HG03066 (cell line): ENCODE data around the gene DPYSL4.

Source experiments
- ATAC-seq: cut with Tn5 transposase; IDR thresholded peaks from one replicate; pipeline ENCODE4 v1.9.1; 2021; ENCODE audit warnings: low read depth; ENCODE audit not compliant: unreplicated experiment

DPYSL4 gene

DNA sequence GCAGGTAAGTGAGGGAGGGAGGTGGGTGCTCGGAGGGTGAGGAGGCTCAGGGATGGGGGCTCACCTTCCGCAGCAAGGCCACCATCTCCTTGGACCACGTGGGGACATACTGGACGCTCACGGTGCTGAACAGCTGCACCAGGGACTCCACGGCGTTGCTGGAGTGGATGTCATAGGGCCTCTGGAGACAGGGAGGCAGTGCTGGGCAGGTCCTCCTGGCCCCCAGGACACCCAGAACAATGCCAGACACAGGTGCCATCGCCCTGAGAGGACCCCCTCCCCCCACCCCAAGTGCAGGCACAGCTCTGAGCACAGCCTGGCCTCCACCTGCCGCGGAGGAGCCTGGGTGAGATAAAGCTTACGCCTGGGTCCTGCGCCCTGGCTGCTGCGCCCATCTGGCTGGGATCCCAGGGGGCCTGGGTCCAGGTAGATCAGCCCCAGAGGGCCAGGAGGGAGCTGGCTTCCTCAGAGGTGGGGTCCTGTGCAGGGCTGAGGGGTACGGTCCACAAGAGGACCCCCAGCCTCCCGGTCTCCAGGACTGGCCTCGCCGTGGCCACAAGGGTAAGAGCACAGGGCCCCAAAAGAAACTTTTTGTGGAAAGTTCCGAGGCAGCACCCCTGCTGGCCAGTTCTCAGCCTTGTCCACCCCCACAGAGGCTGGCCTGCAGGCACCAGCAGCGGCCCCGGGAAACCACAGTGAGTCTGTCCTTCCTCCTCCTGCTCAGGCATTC lies 37.8 kb downstream of the DPYSL4 start:
- no peak for ATAC-seq

DNA sequence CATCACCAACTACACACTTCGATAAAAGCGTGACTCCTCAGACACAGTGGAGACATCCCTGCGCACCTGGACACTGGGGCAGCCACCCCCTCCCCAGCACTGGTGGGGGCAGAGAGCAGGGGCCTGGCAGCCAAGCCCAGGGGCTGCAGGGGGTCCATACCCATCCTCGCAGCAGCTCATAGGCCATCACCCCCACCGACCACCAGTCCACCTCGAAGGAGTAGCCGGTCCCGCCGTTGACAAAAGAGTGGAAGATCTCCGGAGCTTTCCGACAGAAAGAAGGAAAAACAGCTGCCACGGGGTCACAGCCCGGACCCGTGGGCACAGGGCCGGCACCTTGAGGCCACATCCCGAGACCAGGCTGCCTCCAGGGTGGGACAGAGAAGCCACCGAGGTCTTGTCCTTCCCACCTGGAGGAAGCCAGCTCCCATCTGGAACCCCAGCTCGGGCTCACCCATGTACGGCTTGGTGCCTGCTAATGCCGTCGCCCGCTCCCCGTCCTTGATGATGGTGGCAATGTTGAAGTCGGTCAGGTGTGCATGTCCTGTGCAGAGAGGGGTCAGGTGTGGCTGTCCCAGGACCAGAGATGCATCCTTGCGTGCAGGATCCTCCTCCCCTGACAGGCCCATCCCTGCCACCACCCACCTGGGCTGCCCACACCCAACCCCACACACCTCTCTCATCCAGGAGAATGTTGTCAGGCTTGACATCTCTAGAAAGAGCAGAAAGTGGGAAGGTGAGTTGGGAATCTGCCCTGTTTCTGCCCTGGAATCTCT lies 38.5 kb downstream of the DPYSL4 start:
- no peak for ATAC-seq

DNA sequence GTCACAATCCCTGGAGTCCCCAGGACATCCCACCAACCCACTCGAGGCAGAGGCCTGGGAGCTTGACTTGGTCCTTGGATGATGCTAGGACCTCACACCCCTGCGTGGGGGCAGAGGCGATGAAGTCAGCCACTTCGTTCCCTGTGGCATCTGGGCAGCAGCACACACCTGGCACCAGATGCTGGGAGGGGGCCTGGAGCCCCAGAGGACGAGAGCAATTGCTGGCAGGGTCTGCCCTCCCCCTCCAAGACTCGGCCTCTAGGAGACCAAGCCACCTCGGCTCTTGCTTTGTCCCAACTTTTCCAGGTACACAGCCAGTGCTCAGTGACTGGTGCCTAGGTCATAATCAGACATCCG lies 39.1 kb downstream of the DPYSL4 start:
- ATAC-seq = no peak

DNA sequence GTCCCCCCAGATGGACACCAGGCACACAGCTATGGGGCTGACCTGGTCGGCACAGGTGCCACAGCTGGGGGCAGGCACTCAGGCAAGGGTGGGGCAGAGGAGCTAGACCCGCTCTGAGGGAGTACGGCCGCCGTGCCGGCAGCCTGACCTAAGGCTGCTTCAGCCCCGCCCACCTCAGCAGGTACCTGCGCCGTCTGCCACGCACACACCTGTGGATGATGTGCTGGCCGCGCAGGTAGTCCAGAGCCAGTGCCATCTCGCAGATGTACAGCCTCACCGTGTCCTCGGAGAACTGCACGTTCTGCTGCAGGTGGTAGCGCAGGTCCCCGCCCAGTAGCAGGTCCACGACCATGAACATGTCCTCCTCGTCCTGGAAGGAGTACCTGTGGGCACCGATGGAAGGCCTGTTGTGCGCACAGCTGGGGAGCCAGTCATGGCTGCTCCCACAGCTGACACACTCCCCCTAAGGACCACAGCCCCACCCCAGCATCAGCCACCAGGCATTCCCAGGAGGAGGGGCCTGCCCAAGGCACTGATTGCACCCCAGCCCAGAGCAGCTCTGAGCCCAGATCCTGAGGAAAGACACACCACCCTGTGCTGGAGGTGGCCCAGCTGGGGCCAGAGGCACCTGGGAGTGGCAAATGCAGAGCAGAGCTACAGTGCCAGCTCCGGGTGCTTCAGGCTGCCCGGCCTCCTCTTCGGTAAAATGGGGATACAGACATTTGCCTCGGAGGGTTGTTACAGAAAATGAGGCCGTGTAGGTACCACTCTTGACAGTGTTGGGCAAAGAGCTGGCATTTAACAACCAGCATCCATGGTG lies 40.0 kb downstream of the DPYSL4 start:
- ATAC-seq = no peak

DNA sequence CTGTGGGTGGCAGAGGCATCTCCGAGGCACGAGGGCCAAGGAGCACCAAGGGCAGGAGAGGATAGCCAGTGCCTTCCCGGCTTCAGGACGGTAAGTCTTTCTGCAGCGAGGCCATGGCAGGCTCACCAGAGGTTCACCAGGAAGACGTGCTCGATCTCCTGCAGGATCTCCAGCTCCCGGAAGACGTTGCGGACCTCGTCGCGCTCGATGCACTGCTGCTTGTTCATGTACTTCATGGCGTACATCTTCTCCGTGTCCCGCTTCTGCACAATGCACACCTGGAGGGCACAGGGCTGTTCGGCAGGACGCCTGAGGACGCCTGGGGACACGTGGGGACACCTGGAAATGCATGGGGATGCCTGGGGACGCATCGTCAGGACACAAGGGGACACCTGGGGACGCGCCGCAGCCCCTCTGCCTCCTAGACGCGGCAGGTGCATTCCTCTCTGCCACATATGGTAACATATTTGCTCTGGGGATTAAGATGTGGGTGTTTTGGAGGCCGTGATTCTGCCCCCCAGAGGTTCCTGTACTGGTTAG lies 41.2 kb downstream of the DPYSL4 start:
- no peak for ATAC-seq

DNA sequence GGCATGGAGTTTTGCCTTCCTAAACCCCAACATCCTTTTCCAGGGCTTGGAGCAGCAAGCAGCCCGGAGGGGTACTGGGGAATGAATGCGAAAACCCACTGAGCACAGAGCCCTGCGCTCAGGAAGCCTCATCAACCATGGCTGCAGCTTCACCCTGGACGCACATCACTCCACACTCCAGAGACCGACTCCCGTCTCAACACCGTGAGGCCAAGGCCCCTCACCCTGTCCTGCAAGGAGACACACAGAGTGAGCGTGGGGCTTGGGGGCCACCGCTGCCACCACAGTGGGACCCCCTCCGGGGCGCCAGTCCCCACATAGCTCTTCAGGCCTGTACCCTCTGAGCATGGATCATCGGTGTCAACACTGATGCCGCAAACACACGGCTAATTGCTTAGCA lies 41.9 kb downstream of the DPYSL4 start:
- ATAC-seq = no peak

DNA sequence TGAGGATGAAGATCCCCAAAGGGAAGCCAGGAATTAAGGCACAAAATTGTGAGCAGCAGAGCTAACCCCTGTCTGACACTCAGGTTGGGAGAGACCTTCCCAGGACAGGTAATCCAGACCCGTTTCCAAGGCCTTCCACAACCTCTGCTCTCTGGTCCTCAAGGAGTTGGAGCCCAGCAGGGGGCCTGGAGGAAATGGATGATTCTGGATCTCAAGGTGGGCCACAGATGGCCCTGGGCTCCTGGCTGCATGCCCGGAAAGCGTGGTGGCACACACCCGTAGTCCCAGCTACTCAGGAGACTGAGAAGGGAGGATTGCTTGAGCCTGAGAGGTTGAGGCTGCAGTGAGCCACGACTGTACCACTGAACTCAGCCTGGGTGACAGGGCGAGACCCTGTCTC lies 42.3 kb downstream of the DPYSL4 start:
- no peak for ATAC-seq

DNA sequence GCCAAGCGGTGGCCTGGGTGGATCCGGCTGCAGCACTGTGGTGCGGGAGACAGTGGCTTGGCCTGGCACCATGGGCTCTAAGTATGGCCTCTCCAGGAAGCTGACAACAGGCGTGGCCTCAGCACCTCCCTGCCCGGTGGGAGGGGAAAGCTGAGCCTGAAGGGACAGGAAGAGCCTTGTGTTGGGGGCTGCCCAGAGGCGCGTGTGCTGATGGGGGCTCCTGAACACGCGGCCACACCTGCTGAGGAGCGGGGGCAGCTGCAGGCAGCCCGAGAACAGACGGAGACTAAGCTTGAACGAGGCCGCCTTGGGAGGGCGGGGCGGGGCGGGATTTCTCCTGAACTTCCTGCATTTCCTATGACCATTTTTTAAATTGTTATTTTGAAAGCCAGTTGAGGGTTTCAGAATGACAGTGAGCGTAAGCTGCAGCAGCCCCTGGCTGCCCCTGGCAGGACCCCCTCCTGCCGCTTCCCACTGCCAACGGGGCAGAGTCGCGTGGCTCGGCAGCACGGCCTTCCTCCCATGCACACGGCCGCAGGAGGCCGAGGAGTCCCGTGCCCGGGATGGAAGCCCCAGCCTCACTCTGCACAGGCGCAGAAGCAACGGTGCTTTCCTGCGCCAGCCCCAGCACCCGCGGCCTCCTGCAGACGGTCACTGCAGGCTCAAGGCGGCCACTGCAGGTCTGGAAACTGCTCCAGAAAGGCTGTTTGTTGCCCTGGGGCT lies 43.2 kb downstream of the DPYSL4 start:
- no peak for ATAC-seq

DNA sequence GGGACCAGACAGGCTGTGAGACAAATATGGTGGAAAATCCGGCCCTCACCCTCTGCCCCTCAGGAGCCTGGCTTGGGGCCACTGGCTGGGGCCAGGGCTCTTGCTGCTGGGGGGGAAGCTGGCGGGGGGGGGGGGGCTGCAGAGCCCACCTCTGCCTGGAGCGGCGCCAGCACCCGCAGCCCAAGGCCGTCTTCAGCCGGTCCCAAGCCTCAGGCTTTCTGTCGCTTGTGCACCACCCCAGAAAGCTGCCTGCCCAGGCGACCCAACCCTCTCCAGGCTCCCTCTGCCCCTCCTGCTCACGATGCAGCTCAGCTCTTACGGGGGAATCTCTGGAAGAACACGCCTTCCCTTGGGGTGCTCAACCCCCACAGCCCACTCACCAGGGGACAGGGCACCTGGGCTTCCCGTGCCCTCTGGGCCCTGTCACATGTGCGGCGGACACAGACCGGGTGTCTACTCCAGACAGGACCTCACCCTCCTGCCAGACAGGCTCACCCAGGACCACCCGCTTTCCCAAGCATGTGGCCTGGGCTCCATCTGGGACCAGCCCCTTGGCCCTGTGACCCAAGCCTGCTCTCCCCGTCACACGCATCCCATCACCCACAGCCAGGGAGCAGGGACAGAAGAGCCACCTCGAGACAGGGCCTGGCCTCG lies 43.9 kb downstream of the DPYSL4 start:
- no peak for ATAC-seq

DNA sequence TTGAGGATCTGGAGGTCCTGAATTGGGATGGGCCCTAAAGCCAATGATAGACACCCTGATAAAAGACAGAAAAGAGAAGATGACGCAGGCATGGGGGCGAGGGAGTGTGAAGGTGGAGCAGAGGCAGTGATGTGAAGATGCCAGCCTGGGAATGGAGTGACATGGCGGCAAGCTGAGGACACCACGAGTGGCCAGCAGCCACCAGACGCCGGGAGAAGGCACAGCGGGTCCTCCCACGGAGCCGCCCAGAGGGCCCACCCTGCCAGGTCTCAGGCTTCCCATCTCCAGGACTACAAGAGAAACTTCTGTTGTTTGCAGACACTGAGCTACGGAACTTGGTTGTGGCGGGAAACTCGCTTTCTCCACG lies 44.9 kb downstream of the DPYSL4 start:
- no peak for ATAC-seq

DNA sequence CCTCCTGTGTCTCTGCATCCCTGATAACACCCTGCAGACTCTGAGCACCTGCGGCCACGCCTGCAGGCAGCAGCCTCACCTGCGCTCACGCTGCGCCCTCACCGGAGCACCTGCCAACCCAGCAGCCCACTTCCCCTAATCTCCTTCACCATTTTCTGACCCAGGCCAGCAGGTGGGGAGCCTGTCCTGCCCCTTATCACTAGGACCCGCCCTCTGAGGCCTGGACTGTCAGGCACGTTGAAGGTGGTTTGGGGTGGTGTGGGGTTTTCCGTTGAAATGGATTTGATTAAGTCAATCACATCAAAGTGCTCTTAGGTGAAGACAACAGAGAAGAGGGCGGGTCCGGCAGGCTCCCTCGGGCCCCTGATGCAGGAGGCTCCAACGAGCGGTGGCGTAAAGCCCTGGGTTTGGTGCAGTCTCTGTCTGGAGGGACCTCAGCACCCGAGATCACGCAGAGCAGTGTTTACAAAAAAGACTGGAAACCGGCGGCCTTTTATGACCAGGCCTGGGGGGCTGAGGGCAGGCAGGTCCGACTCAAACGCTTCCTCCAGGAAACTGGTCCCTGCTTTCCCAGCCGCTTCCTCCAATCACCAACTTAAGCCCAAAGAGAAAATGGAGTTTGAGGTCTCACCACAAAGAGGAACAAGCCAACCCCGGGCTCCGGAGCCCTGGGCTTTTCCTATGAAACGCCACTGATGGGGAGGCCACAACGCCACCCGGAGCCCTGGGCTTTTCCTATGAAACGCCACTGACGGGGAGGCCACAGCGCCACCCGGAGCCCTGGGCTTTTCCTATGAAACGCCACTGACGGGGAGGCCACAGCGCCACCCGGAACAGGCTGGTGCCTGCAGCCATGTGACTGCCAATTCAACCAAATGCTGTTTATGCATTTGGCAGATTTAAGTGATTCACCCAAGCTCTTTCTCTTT lies 45.5 kb downstream of the DPYSL4 start:
- ATAC-seq = no peak

DNA sequence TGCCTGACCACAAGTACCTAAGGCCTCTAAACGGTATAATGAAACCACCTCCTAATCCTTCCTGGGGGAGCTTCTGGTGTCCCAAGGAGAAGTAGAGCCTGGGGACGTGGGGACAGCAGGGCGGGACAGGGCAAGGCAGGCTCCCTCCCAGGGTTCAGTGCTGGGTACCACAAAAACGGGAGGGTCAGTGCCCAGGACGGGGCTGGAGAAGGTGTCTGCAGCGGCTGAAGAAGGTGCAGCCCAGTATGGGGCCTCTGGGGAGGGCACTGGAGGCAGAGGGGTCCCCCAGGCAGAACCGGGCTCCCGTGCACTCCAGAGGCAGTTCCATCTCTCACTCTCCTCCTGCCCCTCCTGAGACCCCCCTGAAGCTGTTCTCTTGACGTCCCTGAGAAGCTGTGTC lies 46.2 kb downstream of the DPYSL4 start:
- no peak for ATAC-seq

DNA sequence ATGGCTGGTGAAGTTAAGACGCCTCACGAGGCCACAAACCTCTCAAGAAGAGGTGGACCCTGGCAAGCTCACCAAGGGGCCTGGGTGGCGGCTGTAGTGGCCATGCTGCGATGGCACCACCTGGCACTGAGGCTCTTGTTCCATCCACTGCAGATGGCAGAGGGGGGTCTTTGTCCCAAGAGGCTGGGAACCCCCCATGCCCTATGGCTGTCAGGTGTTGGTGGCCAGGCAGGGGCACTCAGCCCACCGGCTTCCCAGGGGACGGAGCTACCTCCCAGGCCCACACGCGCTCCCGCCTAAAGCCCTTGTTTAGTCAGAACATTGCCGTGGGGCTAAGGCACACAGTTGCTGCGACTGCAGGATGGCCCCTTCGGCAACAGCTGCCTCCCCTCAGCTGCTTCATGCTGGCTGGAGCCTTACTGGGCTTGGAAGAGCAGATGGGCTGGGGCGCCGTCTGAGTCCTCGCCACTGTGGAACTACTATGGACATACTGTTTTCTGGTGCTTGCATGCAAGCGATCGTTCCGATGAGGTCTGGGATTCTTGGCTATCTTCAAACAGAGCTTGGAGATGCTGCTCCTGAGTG lies 46.8 kb downstream of the DPYSL4 start:
- ATAC-seq = no peak

DNA sequence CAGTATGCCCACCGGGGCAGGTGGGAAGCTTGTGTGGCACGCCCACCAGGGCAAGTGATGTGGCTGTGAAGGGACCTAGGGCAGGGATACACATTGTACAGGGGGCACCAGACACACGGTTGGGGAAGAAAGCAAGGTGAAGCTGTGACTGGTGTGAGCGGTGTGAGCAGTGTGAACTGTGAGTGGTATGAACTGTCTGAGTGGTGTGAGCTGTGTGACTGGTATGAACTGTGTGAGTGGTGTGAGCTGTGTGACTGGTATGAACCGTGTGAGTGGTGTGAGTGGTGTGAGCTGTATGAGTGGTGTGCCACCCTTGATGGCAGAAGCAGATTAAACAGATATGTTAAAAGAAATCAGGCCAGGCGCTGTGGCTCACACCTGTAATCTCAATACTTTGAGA lies 48.1 kb downstream of the DPYSL4 start:
- no peak for ATAC-seq

DNA sequence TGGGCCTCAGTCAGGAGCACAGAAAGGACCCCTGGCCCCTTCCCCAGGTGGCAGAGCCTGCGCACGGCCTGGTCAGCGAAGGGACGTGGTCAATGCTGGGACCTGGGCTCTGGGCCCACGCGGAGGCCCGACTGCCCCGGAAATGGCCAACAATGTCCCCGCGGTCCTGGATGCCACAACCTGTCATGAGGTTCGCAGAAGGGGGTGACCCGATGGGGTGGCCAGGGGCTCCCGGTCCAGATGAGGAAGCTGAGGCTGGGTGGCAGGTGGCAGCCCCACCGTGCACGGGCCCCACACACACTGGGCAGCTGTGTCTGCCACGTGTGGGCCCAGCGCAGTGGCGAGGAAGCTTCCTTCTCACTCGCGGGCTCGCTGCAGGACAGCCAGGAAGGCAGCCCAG lies 49.4 kb downstream of the DPYSL4 start:
- no peak for ATAC-seq

DNA sequence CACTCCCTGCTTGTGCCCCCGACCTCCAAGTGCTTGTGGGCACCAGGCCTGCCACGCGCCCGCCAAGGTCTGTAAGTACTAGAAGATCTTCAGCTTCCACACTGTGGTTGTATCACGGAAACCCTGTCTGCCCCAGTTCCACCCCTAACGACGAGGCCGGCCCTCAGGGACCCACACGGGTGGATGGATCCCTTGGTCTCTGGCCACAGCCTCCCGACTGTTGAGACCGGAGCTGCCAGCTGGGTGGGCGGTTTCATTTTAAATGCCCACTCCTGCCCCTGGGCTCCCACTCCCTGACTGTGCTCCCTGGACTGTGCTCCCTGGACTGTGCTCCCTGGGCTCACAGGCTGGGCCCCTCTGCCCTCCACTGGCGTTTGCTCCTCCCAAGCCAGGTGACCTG lies 50.1 kb downstream of the DPYSL4 start:
- no peak for ATAC-seq

DNA sequence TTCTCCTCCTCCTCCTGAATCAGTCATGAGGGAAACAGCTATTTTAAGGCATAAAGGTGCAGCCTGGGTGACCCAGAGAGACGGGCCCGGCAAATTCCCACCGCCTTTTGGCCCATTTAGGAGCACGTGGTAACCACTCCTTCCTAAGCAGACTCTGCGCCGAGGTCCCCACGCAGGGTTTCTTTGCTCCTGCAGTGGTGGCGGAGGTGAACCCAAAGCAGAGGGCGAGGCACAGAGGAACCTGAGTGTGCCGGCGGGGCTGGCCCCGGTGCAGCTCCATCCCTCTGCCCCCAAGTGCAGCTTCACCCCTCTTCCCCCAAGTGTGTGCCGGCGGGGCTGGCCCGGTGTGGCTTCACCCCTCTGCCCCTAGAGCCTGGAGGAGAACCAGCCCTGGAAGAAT lies 50.6 kb downstream of the DPYSL4 start:
- ATAC-seq = no peak

DNA sequence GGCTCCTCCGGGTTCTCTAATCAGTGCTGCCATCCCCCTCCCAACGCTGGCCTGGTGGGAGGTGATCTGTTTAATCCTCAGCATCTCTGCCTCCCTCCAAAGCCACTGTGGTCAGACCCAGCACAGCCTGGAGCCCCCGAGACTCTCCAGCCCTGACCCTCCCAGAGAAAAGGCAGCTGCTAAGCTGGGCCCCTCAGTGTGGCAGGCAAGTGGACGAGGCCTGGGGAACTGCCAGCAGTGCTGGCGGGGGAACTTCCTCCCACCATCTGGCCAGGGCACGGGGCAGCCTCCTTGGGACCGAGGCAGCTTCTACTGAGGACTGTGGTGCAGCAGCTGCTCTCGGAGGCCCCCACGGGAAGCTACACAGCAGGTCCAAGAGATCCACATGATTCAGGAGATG lies 51.1 kb downstream of the DPYSL4 start:
- ATAC-seq = no peak
